ENCODE measurements around the gene DIS3. TPM values are rescaled to one million over a fixed set of nuclear protein-coding genes. Genes with fewer than 3 reads are reported as not detected.

Gene DIS3
- total RNA-seq, 1 experiment from 2014 or later: 44.2 TPM

DNA sequence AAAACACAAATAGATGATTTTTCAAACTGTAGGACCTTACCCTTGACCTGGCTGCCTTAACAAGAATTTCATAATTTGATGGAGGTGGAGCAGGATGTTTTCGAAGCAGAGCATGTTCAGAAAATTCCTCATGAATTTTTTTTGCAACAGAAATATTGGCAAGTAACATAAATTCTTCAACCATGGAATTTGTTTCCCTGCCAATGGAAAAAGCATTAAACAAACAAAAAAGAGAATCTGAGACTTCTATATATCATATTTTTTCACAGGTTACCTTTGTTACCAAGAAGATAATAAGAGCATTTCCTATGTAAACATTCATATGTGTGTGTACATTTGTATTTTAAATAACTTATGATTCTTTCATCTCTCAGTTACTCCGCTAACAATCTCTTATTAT lies 18.3 kb downstream of the DIS3 start:
- POLR2A ChIA-PET: no interaction called here
- CTCF ChIA-PET: no interaction called here
- H3K4me1 ChIP-seq (ENCODE audit: control insufficient read depth in 1 of 2, insufficient read depth in 2 of 2, low read length in 2 of 2): no peaks in the 10 kb centered on the region
- DNase-seq (ENCODE audit: low read depth, low spot score): no peak
- H3K36me3 ChIP-seq (ENCODE audit: control insufficient read depth in 1 of 2, insufficient read depth in 2 of 2, low read length in 2 of 2): peaks cover 75 to 81% of the 10 kb centered on the region in 2 experiments
- TF ChIP-seq, protein P1, sequence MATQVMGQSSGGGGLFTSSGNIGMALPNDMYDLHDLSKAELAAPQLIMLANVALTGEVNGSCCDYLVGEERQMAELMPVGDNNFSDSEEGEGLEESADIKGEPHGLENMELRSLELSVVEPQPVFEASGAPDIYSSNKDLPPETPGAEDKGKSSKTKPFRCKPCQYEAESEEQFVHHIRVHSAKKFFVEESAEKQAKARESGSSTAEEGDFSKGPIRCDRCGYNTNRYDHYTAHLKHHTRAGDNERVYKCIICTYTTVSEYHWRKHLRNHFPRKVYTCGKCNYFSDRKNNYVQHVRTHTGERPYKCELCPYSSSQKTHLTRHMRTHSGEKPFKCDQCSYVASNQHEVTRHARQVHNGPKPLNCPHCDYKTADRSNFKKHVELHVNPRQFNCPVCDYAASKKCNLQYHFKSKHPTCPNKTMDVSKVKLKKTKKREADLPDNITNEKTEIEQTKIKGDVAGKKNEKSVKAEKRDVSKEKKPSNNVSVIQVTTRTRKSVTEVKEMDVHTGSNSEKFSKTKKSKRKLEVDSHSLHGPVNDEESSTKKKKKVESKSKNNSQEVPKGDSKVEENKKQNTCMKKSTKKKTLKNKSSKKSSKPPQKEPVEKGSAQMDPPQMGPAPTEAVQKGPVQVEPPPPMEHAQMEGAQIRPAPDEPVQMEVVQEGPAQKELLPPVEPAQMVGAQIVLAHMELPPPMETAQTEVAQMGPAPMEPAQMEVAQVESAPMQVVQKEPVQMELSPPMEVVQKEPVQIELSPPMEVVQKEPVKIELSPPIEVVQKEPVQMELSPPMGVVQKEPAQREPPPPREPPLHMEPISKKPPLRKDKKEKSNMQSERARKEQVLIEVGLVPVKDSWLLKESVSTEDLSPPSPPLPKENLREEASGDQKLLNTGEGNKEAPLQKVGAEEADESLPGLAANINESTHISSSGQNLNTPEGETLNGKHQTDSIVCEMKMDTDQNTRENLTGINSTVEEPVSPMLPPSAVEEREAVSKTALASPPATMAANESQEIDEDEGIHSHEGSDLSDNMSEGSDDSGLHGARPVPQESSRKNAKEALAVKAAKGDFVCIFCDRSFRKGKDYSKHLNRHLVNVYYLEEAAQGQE (IDR thresholded peaks at IDR 0.05; ENCODE audit: low read depth): no peak
- TF ChIP-seq, protein P2, sequence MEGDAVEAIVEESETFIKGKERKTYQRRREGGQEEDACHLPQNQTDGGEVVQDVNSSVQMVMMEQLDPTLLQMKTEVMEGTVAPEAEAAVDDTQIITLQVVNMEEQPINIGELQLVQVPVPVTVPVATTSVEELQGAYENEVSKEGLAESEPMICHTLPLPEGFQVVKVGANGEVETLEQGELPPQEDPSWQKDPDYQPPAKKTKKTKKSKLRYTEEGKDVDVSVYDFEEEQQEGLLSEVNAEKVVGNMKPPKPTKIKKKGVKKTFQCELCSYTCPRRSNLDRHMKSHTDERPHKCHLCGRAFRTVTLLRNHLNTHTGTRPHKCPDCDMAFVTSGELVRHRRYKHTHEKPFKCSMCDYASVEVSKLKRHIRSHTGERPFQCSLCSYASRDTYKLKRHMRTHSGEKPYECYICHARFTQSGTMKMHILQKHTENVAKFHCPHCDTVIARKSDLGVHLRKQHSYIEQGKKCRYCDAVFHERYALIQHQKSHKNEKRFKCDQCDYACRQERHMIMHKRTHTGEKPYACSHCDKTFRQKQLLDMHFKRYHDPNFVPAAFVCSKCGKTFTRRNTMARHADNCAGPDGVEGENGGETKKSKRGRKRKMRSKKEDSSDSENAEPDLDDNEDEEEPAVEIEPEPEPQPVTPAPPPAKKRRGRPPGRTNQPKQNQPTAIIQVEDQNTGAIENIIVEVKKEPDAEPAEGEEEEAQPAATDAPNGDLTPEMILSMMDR (IDR thresholded peaks at IDR 0.05 in 2 of 3, conservative IDR thresholded peaks at IDR 0.05 in 1 of 3; ENCODE audit: borderline replicate concordance in 1 of 3, insufficient read depth in 1 of 3, low read depth in 2 of 3, low read length in 2 of 3): no peak
- H4K20me1 ChIP-seq (ENCODE audit: insufficient read depth): no peaks in the 10 kb centered on the region
- no TSS peak for BruUV-seq (replicated peaks)
- no peak overlapping the region for H3K4me2 ChIP-seq (ENCODE audit: low read length)
- no peaks in the 10 kb centered on the region for H3K9me2 ChIP-seq (ENCODE audit: insufficient read depth)
- no peaks in the 10 kb centered on the region for H3K27me3 ChIP-seq (ENCODE audit: insufficient read depth, low read length)
- no peak overlapping the region for H3K9ac ChIP-seq (ENCODE audit: low read length)
- no peaks in the 10 kb centered on the region for H3K9me3 ChIP-seq (ENCODE audit: control insufficient read depth in 1 of 2, insufficient read depth in 1 of 2, low read depth in 1 of 2, low read length in 2 of 2)
- intact Hi-C loops (cut with micrococcal nuclease): no loop called here
- RAD21 ChIA-PET (ENCODE audit: low non-redundant PET in 1 of 2, low total read pairs in 2 of 2, uncharacterized antibody in 2 of 2, unreplicated experiment in 2 of 2): no interaction called here
- no peak overlapping the region for H2AFZ ChIP-seq (ENCODE audit: low read depth, low read length, poor library complexity, severe bottlenecking)
- H3K4me3 ChIP-seq (replicated peaks in 1 of 2; ENCODE audit: low read depth in 1 of 2, low read length in 2 of 2): no peak overlapping the region
- H3K27ac ChIP-seq (ENCODE audit: low read depth, low read length): no peak overlapping the region
- no peak for ATAC-seq
- H3K79me2 ChIP-seq (ENCODE audit: insufficient read depth, low read length): peaks cover 3% of the 10 kb centered on the region

DNA sequence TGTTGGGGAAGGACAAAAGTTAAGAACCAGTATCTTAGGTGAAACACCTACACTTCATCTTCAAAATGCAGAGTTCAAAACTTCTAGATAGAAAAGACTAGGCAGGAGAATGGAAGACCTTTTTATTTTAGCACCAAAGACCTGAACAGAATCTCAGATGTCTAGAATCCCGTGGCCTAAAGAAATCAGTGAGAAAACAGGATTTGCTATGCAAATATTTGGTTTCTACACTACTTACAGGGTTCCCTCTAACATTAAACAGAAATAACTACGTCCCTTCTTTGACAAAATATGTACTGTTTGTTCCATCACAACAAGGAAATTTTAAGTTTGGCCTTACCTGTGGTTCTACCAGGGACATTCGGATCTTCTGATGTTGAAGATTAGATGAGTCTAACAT lies 21.5 kb downstream of the DIS3 start:
- H3K27ac ChIP-seq (ENCODE audit: low read depth, low read length): no peak overlapping the region
- POLR2A ChIA-PET: no interaction called here
- peaks cover 57 to 63% of the 10 kb centered on the region in 2 experiments for H3K36me3 ChIP-seq (ENCODE audit: control insufficient read depth in 1 of 2, insufficient read depth in 2 of 2, low read length in 2 of 2)
- no peaks in the 10 kb centered on the region for H4K20me1 ChIP-seq (ENCODE audit: insufficient read depth)
- no peaks in the 10 kb centered on the region for H3K9me2 ChIP-seq (ENCODE audit: insufficient read depth)
- TF ChIP-seq POLR2AphosphoS5 (IDR thresholded peaks at IDR 0.05; ENCODE audit: low read depth, low read length) (no peak), ELF1 (IDR thresholded peaks at IDR 0.05; ENCODE audit: borderline replicate concordance, low read depth) (no peak), SP1 (IDR thresholded peaks at IDR 0.05; ENCODE audit: low read depth) (no peak)
- no peak overlapping the region for H2AFZ ChIP-seq (ENCODE audit: low read depth, low read length, poor library complexity, severe bottlenecking)
- BruUV-seq (replicated peaks): no TSS peak
- H3K9me3 ChIP-seq (ENCODE audit: control insufficient read depth in 1 of 2, insufficient read depth in 1 of 2, low read depth in 1 of 2, low read length in 2 of 2): no peaks in the 10 kb centered on the region
- RAD21 ChIA-PET (ENCODE audit: low non-redundant PET in 1 of 2, low total read pairs in 2 of 2, uncharacterized antibody in 2 of 2, unreplicated experiment in 2 of 2): no interaction called here
- H3K4me2 ChIP-seq (ENCODE audit: low read length): no peak overlapping the region
- H3K27me3 ChIP-seq (ENCODE audit: insufficient read depth, low read length): no peaks in the 10 kb centered on the region
- CTCF ChIA-PET: no interaction called here
- intact Hi-C loops (cut with micrococcal nuclease): no loop called here
- no peak for ATAC-seq
- H3K4me3 ChIP-seq (replicated peaks in 1 of 2; ENCODE audit: low read depth in 1 of 2, low read length in 2 of 2): no peak overlapping the region
- no peaks in the 10 kb centered on the region for H3K4me1 ChIP-seq (ENCODE audit: control insufficient read depth in 1 of 2, insufficient read depth in 2 of 2, low read length in 2 of 2)
- H3K9ac ChIP-seq (ENCODE audit: low read length): no peak overlapping the region
- H3K79me2 ChIP-seq (ENCODE audit: insufficient read depth, low read length): peaks cover 10% of the 10 kb centered on the region
- DNase-seq (ENCODE audit: low read depth, low spot score): no peak

Measured in HCT116 (cell line).